Right ventricle myocardium inferior (tissue), 1 donor: Measurements from ENCODE around the gene PCDHA8. TPM values are rescaled to one million over a fixed set of nuclear protein-coding genes. Genes with fewer than 3 reads are reported as not detected.
A peak's percentile ranks its signal among the peaks of the same experiment; 100 is the strongest.
"Not testable (repeated sequence)": the region's sequence is repeated elsewhere in the genome, so short reads cannot be mapped to it uniquely, and the experiment has no call there.

Experiments used
- ATAC-seq: fragments of 200-7000 bp; cut with Tn5 transposase; one replicate; pipeline ENCODE4 v1.9.1; 2020; ENCODE audit warnings: mild to moderate bottlenecking, moderate library complexity
- DNase-seq: peaks from one replicate; pipeline ENCODE4 v3.0.0; 2021; ENCODE audit errors: missing footprints
- intact Hi-C: fragments of 100-400 bp; cut with DNase I; formaldehyde crosslinking; loops from one replicate; pipeline ENCODE4 v1.11.0; 2022
- total RNA-seq: library from RNA; stranded (reverse); fragmentation: NEBNext Ultra II Directional; extraction: Animal tissue kit (Norgen Biotek cat#: 25700); gene quantifications from one replicate; pipeline ENCODE4 v1.2.1, GENCODE V29; 2021
- donor health status: DM: no; HTN: yes; CAD: no; lungs with severe emphysema.

The PCDHA8 gene
- total RNA-seq, 1 donor from 2014 or later: not detected

DNA sequence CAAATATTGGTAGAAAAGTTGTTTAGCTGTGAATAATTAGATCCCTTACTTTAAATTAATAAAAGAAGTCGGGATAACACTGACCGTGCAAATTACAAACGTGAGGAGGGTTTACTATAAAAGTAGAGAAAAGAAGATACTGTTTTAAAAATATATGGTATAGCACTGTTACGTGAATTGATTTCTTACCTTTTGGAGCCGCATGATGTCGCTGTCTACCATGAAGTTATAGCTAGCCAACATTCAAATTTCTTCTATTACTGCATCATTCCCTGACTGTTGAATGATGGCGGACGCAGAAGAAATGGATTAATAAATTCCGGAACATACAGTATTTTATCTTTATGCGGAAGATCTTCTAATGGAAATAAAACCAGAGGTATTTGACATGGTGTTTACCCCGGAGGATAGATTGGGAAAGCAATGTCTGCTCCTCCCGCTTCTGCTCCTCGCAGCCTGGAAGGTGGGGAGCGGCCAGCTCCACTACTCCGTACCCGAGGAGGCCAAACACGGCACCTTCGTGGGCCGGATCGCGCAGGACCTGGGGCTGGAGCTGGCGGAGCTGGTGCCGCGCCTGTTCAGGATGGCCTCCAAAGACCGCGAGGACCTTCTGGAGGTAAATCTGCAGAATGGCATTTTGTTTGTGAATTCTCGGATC, 13.2 kb upstream of the PCDHA8 start, which contains the start of gene PCDHA6:
TSS of gene PCDHA6 (plus strand) at position 257 of the 658 bp plus-strand sequence. CDS start at position 389, 132 bp downstream.
- no peak for DNase-seq
- no peak for ATAC-seq
- intact Hi-C loops: no loop called here

GRCh38 chr5:140828362-140828737, 12.6 kb upstream of the PCDHA8 start:
- ATAC-seq: no peak
- intact Hi-C loops: no loop called here
- DNase-seq: no peak

GRCh38 chr5:140829511-140830501, 11.2 kb upstream of the PCDHA8 start:
- intact Hi-C loops: loop anchor here (10.0 kb wide), 1 partner anchor 215 kb away; no protein-coding TSS in a partner anchor
- DNase-seq: peak; percentile 62
- ATAC-seq: not testable (repeated sequence)

DNA sequence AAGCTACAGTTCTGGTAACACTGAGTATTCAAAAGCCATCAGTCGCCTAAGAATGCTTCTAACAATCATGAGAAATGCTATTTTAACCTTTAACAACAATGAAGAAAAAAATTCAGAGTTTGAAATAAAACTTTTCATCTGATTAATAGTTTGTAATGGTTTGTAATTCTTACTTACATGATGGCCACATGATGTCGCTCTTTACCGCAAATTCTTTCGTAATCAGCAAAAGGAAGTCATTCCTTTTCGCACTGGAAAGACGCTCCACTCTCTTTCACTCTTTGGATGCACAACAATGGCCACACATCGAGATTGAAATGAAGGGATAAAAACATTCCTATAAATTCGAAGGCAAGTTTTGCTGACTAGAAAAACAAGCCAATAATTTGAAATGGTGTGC, 7.0 kb upstream of the PCDHA8 start, which contains the start of gene PCDHA7:
TSS of gene PCDHA7 (plus strand) at position 277 of the 400 bp plus-strand sequence. CDS start at position 392, 115 bp downstream.
- DNase-seq: no peak
- intact Hi-C loops: loop anchor here (10.0 kb wide), 1 partner anchor 211 kb away; no protein-coding TSS in a partner anchor

DNA sequence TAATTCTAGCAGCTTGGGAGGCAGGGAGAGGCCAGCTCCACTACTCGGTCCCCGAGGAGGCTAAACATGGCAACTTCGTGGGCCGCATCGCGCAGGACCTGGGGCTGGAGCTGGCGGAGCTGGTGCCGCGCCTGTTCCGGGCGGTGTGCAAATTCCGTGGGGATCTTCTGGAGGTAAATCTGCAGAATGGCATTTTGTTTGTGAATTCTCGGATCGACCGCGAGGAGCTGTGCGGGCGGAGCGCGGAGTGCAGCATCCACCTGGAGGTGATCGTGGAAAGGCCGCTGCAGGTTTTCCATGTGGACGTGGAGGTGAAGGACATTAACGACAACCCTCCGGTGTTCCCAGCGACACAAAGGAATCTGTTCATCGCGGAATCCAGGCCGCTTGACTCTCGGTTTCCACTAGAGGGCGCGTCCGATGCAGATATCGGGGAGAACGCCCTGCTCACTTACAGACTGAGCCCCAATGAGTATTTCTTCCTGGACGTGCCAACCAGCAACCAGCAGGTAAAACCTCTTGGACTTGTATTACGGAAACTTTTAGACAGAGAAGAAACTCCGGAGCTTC, 6.5 kb upstream of the PCDHA8 start:
- intact Hi-C loops: loop anchor here (10.0 kb wide), 1 partner anchor 210 kb away; no protein-coding TSS in a partner anchor
- not testable (repeated sequence) for ATAC-seq, DNase-seq

More for the DNA sequence above, 7.0 kb upstream of the PCDHA8 start, which contains the start of gene PCDHA7:
- no peak for ATAC-seq

DNA sequence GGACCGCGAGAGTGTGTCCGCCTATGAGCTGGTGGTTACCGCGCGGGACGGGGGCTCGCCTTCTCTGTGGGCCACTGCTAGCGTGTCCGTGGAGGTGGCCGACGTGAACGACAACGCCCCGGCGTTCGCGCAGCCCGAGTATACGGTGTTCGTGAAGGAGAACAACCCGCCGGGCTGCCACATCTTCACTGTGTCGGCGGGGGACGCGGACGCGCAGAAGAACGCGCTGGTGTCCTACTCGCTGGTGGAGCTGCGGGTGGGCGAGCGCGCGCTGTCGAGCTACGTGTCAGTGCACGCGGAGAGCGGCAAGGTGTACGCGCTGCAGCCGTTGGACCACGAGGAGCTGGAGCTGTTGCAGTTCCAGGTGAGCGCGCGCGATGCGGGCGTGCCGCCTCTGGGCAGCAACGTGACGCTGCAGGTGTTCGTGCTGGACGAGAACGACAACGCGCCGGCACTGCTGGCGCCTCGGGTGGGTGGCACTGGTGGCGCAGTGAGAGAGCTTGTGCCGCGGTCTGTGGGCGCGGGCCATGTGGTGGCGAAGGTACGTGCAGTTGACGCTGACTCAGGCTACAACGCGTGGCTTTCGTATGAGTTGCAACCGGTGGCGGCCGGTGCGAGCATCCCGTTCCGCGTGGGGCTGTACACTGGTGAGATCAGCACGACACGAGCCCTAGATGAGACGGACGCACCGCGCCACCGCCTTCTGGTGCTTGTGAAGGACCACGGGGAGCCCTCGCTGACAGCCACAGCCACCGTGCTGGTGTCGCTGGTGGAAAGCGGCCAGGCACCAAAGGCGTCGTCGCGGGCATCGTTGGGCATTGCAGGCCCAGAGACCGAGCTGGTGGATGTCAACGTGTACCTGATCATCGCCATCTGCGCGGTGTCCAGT, 5.1 kb upstream of the PCDHA8 start:
- DNase-seq: peak; percentile 59
- no peak for ATAC-seq
- intact Hi-C loops: loop anchor here (10.0 kb wide), 1 partner anchor 209 kb away; no protein-coding TSS in a partner anchor

DNA sequence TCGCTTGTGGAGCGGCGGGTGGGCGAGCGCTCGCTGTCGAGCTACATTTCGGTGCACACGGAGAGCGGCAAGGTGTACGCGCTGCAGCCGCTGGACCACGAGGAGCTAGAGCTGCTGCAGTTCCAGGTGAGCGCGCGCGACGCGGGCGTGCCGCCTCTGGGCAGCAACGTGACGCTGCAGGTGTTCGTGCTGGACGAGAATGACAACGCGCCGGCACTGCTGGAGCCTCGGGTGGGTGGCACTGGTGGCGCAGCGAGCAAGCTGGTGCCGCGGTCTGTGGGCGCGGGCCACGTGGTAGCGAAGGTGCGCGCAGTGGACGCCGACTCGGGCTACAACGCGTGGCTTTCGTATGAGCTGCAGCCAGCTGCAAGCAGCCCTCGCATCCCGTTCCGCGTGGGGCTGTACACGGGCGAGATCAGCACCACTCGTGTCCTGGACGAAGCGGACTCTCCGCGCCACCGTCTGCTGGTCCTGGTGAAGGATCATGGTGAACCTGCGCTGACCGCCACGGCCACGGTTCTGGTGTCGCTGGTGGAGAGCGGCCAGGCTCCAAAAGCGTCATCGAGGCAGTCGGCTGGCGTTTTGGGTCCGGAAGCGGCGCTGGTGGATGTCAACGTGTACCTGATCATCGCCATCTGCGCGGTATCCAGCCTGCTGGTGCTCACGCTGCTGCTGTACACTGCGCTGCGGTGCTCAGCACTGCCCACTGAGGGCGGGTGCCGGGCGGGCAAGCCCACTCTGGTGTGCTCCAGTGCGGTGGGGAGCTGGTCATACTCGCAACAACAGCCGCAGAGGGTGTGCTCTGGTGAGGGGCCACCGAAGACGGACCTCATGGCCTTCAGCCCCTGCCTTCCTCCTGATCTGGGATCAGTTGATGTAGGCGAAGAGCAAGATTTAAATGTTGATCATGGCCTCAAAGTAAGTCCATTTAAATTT, 2.1 kb downstream of the PCDHA8 start:
- DNase-seq (no peak), ATAC-seq (no peak)
- intact Hi-C loops: no loop called here

DNA sequence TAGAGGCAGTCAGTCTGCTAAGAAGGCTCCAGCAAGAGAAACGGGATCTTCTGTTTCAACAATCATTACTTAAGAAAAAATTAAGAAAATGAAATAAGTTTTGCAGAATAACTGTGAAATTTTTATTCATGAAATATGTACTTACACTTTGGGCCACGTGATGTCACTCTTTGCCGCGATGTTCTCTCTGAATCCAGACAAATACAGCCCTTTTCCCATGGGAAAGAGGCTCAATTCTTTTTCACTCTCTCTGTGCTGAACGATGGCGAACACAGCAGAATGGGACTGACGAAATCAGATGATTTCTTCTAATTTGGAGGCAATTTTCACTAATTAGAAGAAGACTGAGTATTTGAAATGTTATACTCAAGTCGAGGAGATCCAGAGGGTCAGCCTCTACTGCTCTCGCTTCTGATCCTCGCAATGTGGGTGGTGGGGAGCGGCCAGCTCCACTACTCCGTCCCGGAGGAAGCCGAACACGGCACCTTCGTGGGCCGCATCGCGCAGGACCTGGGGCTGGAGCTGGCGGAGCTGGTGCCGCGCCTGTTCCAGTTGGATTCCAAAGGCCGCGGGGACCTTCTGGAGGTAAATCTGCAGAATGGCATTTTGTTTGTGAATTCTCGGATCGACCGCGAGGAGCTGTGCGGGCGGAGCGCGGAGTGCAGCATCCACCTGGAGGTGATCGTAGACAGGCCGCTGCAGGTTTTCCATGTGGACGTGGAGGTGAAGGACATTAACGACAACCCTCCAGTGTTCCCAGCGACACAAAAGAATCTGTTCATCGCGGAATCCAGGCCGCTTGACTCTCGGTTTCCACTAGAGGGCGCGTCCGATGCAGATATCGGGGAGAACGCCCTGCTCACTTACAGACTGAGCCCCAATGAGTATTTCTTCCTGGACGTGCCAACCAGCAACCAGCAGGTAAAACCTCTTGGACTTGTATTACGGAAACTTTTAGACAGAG, 7.4 kb downstream of the PCDHA8 start, which contains the start of gene PCDHA9:
TSS of gene PCDHA9 (plus strand) at position 244 of the 964 bp plus-strand sequence. CDS start at position 358, 114 bp downstream.
- DNase-seq, ATAC-seq, intact Hi-C loops: not testable (repeated sequence)

DNA sequence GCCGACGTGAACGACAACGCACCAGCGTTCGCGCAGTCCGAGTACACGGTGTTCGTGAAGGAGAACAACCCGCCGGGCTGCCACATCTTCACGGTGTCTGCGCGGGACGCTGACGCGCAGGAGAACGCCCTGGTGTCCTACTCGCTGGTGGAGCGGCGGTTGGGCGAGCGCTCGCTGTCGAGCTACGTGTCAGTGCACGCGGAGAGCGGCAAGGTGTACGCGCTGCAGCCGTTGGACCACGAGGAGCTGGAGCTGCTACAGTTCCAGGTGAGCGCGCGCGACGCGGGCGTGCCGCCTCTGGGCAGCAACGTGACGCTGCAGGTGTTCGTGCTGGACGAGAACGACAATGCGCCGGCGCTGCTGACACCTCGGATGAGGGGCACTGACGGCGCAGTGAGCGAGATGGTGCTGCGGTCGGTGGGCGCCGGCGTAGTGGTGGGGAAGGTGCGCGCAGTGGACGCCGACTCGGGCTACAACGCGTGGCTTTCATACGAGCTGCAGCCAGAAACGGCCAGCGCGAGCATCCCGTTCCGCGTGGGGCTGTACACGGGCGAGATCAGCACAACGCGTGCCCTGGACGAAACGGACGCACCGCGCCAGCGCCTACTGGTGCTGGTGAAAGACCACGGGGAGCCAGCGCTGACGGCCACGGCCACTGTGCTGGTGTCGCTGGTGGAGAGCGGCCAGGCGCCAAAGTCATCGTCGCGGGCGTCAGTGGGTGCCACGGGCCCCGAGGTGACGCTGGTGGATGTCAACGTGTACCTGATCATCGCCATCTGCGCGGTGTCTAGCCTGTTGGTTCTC, 9.0 kb downstream of the PCDHA8 start:
- DNase-seq, ATAC-seq, intact Hi-C loops: not testable (repeated sequence)

DNA sequence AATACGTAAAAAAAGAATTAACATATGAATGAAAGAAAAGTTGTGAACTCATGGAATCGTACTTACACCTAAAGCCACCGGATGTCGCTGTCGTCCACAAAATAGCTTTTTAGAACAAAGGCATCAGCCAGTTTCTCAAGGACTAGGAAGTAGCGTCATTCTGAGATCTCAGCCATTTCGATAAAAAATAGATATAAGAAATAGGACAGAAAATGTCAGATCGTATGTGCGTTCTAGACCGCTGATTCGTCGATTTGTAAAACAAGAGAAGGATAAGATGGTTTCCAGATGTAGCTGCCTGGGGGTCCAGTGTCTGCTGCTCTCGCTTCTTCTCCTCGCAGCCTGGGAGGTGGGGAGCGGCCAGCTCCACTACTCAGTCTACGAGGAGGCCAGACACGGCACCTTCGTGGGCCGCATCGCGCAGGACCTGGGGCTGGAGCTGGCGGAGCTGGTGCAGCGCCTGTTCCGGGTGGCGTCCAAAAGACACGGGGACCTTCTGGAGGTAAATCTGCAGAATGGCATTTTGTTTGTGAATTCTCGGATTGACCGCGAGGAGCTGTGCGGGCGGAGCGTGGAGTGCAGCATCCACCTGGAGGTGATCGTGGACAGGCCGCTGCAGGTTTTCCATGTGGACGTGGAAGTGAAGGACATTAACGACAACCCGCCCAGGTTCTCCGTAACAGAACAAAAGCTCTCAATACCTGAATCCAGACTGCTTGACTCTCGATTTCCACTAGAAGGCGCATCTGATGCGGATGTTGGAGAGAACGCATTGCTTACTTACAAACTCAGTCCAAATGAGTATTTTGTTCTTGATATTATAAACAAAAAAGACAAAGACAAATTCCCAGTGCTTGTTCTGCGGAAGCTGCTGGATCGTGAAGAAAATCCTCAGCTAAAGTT, 15.0 kb downstream of the PCDHA8 start, which contains the start of gene PCDHA10:
TSS of gene PCDHA10 (plus strand) at position 126 of the 903 bp plus-strand sequence. CDS start at position 278, 152 bp downstream.
- ATAC-seq (no peak), DNase-seq (no peak)
- intact Hi-C loops: no loop called here

GRCh38 chr5:140857177-140857986, 16.4 kb downstream of the PCDHA8 start:
- DNase-seq: no peak
- intact Hi-C loops: no loop called here
- no peak for ATAC-seq

DNA sequence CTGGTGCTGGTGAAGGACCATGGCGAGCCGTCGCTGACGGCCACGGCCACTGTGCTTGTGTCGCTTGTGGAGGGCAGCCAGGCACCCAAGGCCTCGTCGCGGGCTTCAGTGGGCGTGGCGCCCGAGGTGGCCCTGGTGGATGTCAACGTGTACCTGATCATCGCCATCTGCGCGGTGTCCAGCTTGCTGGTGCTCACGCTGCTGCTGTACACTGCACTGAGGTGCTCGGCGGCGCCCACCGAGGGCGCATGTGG, 16.9 kb downstream of the PCDHA8 start:
- ATAC-seq (no peak), DNase-seq (no peak)
- intact Hi-C loops: no loop called here
